NCI-H69 (cell line): Measurements from ENCODE around the gene SKIC2.
"Not testable (repeated sequence)": the region's sequence is repeated elsewhere in the genome, so short reads cannot be mapped to it uniquely, and the experiment has no call there.

Experiments used
- DNase-seq: peaks from one replicate; lab custom pipeline; 2025; lab: John Stamatoyannopoulos, UW

Gene SKIC2

DNA sequence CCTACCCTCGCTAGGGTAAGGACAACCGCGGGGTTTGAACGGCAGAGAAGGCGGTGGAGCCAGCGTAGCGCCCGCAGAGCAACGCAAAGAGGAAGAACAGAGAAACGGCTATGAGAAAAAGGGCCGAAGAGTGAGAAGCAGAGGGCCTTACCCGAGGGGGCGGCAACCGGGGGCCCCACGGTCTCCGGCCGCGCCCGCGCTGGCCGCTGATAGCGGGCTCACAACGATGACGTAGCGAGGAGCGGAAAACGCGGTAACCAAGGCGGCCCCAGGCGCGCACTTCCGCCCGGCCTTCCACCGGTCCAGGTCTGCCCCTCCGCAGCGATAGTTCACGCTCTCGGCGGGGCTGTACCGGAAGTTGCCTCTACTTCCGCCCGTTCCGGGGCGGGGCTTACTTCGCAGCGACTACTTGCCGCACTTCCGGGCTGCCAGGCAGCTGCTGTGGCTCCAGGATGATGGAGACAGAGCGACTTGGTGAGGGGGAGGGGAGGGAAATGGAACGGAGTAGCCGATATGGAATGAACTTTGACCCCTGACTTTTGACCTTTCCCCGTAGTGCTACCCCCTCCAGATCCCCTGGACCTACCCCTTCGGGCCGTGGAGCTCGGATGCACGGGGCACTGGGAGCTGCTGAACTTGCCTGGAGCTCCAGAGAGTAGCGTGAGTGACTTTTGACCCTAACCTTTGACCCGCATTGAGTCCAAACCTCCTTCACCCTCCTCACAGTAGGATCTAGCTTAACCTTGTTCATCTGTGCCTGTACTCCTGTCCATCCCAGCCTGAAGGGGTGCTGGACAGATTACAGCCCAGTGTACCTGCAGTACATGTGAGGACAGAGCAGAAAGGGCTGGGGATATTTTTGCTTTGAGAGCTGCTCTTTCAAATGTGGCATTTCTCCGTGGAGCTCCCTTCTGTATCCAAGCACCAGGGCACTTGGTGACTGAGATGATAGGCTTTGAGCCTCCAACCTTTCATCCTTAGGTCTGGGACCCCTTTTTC, at the start of gene SKIC2, which contains the start of gene NELFE:
TSS of gene SKIC2 (plus strand) at position 435 of the 999 bp plus-strand sequence. CDS start at position 453, 18 bp downstream.
TSS of gene NELFE (minus strand) at position 231 of the 999 bp plus-strand sequence. CDS start 525 bp downstream, outside the sequence.
- DNase-seq: peak; percentile 99

DNA sequence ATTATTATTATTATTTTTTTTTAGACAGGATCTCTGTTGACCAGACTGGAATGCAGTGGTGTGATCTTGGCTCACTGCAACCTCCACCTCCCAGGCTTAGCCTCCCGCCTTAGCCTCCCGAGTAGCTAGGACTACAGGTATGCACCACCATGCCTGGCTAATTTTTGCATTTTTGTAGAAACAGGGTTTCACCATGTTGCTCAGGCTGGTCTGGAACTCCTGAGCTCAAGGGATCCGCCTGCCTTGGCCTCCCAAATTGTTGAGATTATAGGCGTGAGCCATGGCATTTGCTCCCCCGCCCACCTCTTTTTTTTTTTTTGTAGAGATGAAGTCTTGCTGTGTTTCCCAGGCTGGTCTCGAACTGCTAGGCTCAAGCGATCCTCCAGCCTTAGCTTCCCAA, 49.7 kb upstream of the SKIC2 start:
- not testable (repeated sequence) for DNase-seq

DNA sequence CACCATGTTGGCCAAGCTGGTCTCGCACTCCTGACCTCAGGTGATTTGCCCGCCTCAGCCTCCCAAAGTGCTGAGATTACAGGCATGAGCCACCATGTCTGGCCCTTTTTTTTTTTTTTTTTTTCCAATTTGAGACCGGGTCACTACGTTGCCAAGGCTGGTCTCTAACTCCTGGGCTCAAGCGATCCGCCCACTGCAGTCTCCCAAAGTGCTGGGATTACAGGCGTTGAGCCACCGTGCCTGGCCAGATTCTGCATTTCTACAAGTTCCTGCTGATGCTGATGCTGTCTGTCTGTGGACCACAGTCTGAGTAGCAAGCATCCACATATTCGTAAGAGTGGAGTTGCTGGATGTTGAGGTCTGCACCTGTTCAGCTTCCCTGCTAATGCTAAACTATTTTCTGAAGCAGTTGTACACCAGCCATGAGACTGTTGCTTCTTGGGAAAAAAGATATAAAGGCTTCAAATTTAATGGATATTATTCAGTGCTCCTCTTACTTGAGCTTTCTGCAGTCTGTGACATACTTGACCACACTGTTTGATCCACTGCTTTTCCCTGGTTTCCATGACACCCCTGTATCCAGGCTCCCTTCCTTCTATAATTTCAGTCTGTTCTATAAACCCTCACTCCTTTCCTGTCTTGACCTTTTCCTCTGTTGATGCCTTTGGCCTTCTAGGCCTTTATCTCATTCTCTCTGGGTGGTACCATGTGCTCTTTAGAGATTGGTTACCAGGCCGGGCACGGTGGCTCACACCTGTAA, 47.0 kb upstream of the SKIC2 start:
- no peak for DNase-seq

DNA sequence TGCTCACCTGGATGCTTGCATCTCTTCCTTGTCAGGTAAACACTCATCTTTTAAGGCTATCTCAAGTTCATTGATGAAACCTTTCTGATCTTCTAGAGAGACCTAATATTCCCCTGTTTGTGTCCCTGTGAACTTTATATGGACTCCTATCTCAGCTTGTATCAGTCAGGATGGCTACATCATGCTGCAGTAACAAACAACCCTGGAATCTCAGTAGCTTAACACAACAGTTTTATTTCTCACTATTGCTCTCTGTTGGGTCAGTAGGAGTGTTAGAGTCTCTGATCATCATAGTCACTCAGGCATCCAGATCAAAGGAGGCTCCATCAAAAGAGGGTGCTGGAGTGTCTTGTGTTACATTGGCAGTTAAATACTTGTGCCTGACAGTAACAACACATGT, 43.6 kb upstream of the SKIC2 start:
- no peak for DNase-seq

DNA sequence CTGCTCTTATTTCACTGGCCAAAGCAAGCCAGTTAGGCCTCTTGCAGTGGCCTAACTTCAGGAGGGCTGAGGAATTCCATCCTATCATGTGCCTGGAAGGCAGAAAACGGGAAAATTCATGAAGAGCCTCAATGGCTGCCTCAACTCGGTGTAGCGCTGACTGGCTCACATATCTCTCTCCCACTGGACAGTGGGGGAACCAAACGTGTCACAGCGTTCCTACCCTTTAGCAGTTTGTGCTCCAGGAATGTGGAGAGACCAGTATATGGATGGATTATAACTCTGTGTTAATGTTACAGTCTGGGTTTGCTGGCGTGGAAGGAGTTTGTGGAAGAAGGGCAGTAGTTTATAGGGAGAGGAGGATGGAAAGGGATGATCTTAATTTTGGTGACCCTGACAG, 43.2 kb upstream of the SKIC2 start:
- DNase-seq: no peak

DNA sequence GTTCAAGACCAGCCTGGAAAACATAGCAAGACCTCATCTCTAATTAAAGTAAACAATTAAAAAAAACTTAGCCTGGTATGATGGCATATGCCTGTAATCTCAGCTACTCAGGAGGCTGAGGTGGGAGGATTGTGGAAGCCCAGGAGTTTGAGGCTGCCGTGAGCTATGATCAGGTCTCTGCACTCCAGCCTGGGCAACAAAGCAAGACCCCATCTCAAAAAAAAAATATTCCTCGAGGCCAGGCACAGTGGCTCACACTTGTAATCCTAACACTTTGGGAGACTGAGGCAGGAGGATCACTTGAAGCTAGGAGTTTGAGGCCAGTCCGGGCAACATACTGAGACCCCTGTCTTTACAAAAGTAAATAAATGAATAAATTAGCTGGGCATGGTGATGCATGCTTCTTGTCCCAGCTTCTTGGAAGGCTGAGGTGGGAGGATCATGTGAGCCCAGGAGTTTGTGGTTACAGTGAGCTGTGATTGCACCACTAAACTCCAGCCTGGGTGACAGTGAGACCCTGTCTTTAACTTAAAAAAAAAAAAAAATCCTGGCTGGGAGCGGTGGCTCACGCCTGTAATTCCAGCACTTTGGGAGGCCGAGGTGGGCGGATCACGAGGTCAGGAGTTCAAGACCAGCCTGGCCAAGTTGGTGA, 40.8 kb upstream of the SKIC2 start:
- DNase-seq: no peak

DNA sequence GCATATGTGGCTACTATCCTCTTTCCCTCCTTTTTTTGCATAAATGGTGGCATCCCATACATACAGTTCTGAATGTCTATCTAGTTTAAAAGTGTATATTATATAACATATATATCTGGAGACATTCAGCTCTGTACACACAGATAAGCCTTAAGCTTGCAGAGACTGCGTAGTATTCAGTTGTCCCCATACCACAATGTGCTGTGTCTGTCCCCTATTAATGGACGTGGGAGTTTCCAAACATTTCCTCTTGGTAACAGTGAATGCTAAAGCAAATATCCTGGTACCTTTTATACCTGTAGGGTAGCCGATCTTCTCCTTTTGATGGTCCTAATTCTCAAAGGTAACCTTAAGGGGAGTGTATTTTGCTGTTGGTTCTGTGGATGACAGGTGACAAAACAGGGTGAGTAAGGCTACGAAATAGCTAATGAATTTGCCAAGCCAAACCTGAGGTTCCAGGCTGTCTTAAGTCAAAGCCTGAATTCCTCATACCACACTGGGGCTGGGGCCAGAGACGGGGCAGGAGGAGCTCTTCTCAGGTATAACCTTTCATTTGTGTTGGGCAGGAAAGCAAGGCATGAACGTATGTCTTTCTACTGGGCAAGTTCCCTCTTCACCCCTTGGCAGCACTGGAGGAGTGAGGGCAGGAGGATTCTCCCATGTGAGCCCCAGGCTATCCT, 39.2 kb upstream of the SKIC2 start:
- DNase-seq: no peak

DNA sequence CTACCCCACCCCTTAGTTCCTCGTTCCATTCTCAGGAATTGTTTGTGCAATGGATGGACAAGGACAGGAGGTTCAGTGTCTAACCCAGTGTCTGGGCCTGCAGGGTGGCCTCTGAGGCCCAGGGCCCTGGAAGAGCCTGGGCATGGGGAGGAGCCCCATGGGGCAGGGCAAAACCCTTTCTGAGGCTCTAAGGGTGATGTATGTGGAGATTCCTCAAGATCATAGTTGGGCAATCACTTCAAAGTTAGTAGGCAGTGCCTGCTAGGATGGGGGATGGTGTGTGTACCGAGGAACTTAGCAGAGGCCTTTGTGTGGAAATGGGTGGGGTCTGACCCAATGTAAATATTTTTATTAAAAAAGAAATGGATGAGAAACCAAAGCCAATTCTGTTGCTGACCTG, 38.2 kb upstream of the SKIC2 start:
- DNase-seq: no peak

DNA sequence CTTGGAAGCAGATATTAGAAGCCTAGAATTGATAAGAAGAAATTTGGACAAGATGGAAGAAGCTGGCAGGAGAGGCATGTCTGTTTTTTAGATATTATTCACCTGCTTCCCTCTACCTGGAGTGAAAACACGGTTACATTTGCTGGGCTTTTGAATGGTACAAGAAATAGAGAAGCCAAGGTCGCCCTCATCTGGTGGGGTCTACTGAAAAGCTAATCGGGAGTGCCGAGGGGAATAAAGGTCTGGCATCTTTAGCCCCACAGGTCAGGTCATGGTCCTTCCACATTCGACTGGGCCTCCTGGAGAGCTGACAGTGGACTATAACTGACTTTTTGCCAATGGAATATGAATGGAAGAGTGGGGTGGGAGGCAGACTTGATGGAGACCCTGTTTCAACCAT, 36.0 kb upstream of the SKIC2 start:
- peak; percentile 43 for DNase-seq

DNA sequence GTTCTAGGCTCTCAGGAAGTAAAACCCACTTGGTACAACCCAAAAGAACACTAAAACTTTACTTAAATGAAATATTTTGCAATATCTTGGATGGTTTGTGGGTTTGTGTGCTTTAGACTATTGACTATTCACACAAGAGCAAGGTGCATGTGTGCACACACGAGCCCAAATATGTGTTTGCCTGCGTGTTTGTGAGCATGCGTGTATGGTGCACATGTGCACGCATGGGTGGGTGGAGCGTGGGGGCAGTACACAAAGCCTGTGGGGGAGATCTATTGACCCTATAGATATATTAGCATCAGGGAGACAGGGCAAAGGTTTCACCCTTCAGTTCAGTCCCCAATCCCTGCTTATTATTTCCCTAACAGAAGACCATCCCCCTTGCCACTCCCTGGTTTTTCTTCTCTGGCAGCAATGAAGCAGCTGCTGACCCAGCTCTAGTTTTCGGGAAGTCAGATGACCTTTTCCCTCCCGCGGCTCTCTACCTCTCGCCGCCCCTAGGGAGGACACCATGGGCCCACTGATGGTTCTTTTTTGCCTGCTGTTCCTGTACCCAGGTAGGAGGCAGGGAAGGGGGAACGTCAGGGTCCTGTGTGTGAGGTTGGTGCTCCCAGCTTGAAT, 31.6 kb upstream of the SKIC2 start, which contains the start of gene C2:
TSS of gene C2 (plus strand) at position 476 of the 621 bp plus-strand sequence. CDS start at position 512, 36 bp downstream.
- DNase-seq: no peak

DNA sequence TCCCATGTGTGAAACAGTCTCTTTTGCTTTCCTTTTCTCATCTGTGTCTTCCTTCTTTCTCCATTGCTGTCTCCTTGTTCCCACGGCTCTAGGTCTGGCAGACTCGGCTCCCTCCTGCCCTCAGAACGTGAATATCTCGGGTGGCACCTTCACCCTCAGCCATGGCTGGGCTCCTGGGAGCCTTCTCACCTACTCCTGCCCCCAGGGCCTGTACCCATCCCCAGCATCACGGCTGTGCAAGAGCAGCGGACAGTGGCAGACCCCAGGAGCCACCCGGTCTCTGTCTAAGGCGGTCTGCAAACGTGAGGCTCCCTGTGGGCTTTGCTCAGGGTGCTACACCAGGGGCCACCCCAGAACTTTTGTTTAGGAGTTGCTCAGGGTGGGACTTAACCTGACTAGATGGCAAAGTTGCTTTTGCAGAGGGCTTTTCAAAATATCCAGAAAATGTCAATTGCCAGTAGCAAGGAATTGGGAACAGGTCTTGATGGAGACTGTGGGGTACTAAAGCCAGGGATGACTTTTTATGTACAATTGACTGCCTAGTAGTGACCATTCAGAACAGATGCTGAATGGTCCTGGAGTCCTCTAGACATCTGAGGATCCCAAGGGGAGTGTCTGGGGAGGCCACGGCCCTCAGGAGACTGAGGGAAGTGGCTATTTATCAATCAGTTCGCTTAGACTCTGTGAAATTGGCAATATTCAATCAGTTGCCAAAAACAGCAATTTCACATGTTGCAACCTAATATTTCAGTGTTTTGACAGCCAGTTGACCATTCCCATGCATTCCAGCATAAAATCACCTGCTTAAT, 30.9 kb upstream of the SKIC2 start:
- DNase-seq: no peak

DNA sequence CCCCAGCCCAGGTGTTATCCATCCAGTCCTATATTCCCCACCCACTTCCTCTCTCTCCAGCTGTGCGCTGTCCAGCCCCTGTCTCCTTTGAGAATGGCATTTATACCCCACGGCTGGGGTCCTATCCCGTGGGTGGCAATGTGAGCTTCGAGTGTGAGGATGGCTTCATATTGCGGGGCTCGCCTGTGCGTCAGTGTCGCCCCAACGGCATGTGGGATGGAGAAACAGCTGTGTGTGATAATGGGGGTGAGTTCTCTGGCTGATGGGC, 30.4 kb upstream of the SKIC2 start:
- DNase-seq: no peak

DNA sequence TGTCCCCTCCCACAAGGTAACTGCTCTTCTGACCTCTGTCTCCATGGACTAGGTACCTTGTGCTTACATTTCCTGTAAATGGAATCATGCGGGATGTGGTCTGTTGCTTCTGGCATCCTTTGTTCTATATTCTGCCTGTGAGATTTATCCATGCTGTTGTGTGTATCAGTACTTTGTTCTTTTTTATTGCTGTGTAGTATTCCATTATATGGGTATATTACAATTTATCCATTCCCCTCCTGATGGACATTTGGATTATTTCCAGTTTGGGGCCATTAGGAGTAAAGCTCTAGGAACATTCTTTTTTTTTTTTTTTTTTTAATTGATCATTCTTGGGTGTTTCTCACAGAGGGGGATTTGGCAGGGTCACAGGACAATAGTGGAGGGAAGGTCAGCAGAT, 28.0 kb upstream of the SKIC2 start:
- no peak for DNase-seq

DNA sequence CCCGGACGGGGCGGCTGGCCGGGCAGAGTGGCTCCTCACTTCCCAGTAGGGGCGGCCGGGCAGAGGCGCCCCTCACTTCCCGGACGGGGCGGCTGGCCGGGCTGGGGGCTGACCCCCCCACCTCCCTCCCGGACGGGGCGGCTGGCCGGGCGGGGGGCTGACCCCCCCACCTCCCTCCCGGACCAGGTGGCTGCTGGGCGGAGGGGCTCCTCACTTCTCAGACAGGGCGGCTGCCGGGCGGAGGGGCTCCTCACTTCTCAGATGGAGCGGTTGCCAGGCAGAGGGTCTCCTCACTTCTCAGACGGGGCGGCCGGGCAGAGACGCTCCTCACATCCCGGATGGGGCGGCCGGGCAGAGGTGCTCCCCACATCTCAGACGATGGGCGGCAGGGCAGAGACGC, 26.8 kb upstream of the SKIC2 start:
- DNase-seq: not testable (repeated sequence)

DNA sequence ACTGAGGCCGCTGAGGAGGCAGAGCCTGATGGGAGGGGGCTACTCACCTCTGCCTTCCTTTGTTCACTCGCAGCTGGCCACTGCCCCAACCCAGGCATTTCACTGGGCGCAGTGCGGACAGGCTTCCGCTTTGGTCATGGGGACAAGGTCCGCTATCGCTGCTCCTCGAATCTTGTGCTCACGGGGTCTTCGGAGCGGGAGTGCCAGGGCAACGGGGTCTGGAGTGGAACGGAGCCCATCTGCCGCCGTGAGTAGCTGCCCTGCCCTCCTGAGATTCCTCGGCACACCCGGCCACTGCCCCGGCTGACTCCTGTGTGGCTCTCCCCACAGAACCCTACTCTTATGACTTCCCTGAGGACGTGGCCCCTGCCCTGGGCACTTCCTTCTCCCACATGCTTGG, 25.4 kb upstream of the SKIC2 start:
- no peak for DNase-seq

DNA sequence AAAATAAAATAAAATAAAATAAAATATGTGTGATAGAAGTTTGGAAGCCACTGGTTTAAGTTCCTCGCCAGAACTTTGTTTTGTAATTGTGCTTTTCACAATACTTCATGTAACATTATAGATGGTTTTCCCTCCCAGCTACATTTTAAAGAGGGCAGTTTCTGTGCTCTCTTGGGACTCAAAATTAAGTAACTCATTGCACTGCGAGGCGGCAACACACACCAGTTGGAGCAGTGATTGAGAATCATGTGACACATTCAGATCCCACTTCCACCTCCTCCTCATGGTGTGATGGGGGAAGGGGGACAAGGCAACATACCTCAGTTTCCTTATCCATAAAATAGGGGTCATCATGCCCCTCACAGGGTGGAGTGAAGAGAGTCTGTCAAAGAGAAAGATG, 24.0 kb upstream of the SKIC2 start:
- DNase-seq: no peak

DNA sequence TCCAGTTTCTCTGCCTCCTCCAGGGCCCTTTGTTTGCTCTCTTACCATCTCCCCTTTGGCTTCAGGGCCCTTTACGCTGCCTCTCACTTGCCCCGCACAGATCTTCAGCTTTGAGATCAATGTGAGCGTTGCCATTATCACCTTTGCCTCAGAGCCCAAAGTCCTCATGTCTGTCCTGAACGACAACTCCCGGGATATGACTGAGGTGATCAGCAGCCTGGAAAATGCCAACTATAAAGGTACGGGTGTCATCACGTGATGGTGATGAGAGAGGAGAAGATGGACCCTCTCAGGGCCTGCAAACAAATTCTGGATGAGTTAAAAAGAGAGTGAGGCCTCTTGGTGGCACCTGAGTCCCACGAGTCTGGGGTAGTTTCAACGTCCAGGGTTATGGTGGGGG, 23.2 kb upstream of the SKIC2 start:
- DNase-seq: no peak

DNA sequence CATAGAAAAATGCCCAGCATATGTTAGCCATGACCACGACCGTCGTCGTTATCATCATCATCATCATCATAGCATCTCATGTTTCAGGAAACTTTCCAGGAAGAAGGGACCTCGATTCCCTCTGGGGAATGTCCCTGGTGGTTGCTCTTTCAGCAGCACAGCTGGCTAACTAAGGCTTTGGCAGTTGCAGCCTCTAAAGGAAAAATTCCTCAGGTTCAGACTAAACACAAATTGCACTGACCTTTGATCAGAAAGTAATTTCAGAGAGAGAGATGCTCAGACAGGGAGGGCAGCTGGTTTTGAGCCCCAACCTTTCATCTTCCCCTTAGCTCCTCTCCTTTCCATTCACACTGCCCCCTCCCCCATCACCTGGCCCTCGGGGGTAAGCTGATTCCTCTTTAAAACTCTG, 18.7 kb upstream of the SKIC2 start:
- peak; percentile 52 for DNase-seq

DNA sequence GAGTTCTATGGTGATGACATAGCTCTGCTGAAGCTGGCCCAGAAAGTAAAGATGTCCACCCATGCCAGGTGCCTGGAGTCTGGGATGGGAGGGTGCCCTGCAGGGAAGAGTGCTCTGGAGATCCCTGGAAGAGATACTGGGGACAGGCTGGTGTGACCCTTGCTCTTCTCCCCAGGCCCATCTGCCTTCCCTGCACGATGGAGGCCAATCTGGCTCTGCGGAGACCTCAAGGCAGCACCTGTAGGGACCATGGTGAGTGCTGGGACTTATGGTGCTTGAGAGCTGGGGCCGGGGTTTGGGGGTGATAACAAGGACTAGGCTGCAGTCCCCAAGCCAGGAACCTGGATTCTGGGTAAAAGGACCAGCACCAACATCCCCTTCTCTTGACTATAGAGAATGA, 15.2 kb upstream of the SKIC2 start:
- DNase-seq: no peak

DNA sequence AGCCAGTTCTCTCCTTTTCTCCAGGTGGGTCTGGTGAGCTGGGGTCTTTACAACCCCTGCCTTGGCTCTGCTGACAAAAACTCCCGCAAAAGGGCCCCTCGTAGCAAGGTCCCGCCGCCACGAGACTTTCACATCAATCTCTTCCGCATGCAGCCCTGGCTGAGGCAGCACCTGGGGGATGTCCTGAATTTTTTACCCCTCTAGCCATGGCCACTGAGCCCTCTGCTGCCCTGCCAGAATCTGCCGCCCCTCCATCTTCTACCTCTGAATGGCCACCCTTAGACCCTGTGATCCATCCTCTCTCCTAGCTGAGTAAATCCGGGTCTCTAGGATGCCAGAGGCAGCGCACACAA, 13.8 kb upstream of the SKIC2 start:
- DNase-seq: no peak
